ENCODE measurements around the gene FGFR4. TPM values are rescaled to one million over a fixed set of nuclear protein-coding genes. Genes with fewer than 3 reads are reported as not detected.

Gene FGFR4
- total RNA-seq, 1 donor from 2014 or later = 1.1 TPM

GRCh38 chr5:177103523-177104253 lies 17.0 kb downstream of the FGFR4 start:
- peaks cover 4% of the 10 kb centered on the region for H3K4me1 Mint-ChIP-seq (ENCODE audit: low read depth)
- no peak for DNase-seq (ENCODE audit: low spot score)
- no peak overlapping the region for H3K4me3 Mint-ChIP-seq (ENCODE audit: unreplicated experiment)
- no peak overlapping the region for H3K27ac Mint-ChIP-seq (ENCODE audit: unreplicated experiment)
- no peak for TF ChIP-seq CTCF (IDR thresholded peaks at IDR 0.05)
- H3K9me3 Mint-ChIP-seq (ENCODE audit: low read depth) = no peaks in the 10 kb centered on the region
- peaks cover 2% of the 10 kb centered on the region for H3K27me3 Mint-ChIP-seq (ENCODE audit: low read depth)
- peaks cover 2% of the 10 kb centered on the region for H3K36me3 Mint-ChIP-seq (ENCODE audit: low read depth)

- DNase-seq (ENCODE audit: low spot score) = no peak
- TF ChIP-seq CTCF (IDR thresholded peaks at IDR 0.05) = no peak
- Mint-ChIP-seq H3K9me3 (ENCODE audit: low read depth) (no peaks in the 10 kb centered on the region), H3K4me3 (ENCODE audit: unreplicated experiment) (no peak overlapping the region), H3K36me3 (ENCODE audit: low read depth) (peaks cover 2% of the 10 kb centered on the region), H3K27me3 (ENCODE audit: low read depth) (peaks cover 2% of the 10 kb centered on the region), H3K27ac (ENCODE audit: unreplicated experiment) (no peak overlapping the region), H3K4me1 (ENCODE audit: low read depth) (no peaks in the 10 kb centered on the region)
These were observed 19.2 kb downstream of the FGFR4 start for GRCh38 chr5:177105691-177106476.

GRCh38 chr5:177107159-177107558 lies 20.4 kb downstream of the FGFR4 start:
- Mint-ChIP-seq H3K4me1 (ENCODE audit: low read depth) (no peaks in the 10 kb centered on the region), H3K36me3 (ENCODE audit: low read depth) (peaks cover 2% of the 10 kb centered on the region), H3K27me3 (ENCODE audit: low read depth) (peaks cover 2% of the 10 kb centered on the region), H3K4me3 (ENCODE audit: unreplicated experiment) (no peak overlapping the region), H3K9me3 (ENCODE audit: low read depth) (no peaks in the 10 kb centered on the region), H3K27ac (ENCODE audit: unreplicated experiment) (no peak overlapping the region)
- no peak for DNase-seq (ENCODE audit: low spot score)
- TF ChIP-seq CTCF (IDR thresholded peaks at IDR 0.05) = no peak

- Mint-ChIP-seq H3K9me3 (ENCODE audit: low read depth) (no peaks in the 10 kb centered on the region), H3K4me3 (ENCODE audit: unreplicated experiment) (no peak overlapping the region), H3K36me3 (ENCODE audit: low read depth) (peaks cover 2% of the 10 kb centered on the region), H3K4me1 (ENCODE audit: low read depth) (no peaks in the 10 kb centered on the region), H3K27me3 (ENCODE audit: low read depth) (peaks cover 2% of the 10 kb centered on the region), H3K27ac (ENCODE audit: unreplicated experiment) (peak overlapping the region; percentile 5)
- TF ChIP-seq CTCF (IDR thresholded peaks at IDR 0.05) = no peak
- no peak for DNase-seq (ENCODE audit: low spot score)
These were observed 23.1 kb downstream of the FGFR4 start for GRCh38 chr5:177109810-177110209.

GRCh38 chr5:177111720-177112394 lies 25.1 kb downstream of the FGFR4 start:
- H3K4me3 Mint-ChIP-seq (ENCODE audit: unreplicated experiment) = peak overlapping the region; percentile 7
- H3K27ac Mint-ChIP-seq (ENCODE audit: unreplicated experiment) = no peak overlapping the region
- no peaks in the 10 kb centered on the region for H3K27me3 Mint-ChIP-seq (ENCODE audit: low read depth)
- no peaks in the 10 kb centered on the region for H3K4me1 Mint-ChIP-seq (ENCODE audit: low read depth)
- DNase-seq (ENCODE audit: low spot score) = no peak
- TF ChIP-seq CTCF (IDR thresholded peaks at IDR 0.05) = peak; percentile 94
- no peaks in the 10 kb centered on the region for H3K9me3 Mint-ChIP-seq (ENCODE audit: low read depth)
- H3K36me3 Mint-ChIP-seq (ENCODE audit: low read depth) = peaks cover 2% of the 10 kb centered on the region
